ENCODE results near the gene CD151. TPM values are rescaled to one million over a fixed set of nuclear protein-coding genes. Genes with fewer than 3 reads are reported as not detected.

Gene CD151
- total RNA-seq, 1 experiment from 2014 or later: 115 TPM

GRCh38 chr11:836274-836673 is 3.5 kb downstream of the CD151 start:
- Mint-ChIP-seq H3K27ac (no peak overlapping the region), H3K27me3 (ENCODE audit: low read depth) (peaks cover 14% of the 10 kb centered on the region), H3K4me3 (no peak overlapping the region), H3K36me3 (peaks cover 13% of the 10 kb centered on the region), H3K9me3 (no peaks in the 10 kb centered on the region), H3K4me1 (peaks cover 33% of the 10 kb centered on the region)
- ATAC-seq: no peak
- CTCF ChIA-PET: no interaction called here
- TF ChIP-seq ZNF317 (CRISPR knock-in tag; IDR thresholded peaks at IDR 0.05; ENCODE audit: borderline replicate concordance, low read depth) (no peak), ETV6 (CRISPR knock-in tag; IDR thresholded peaks at IDR 0.05) (no peak), FOXP1 (CRISPR knock-in tag; IDR thresholded peaks at IDR 0.05; ENCODE audit: borderline replicate concordance) (no peak), IRF1 (CRISPR knock-in tag; IDR thresholded peaks at IDR 0.05) (no peak), NFATC4 (CRISPR knock-in tag; IDR thresholded peaks at IDR 0.05) (no peak), NR1H2 (CRISPR knock-in tag; IDR thresholded peaks at IDR 0.05) (no peak), RELA (CRISPR knock-in tag; IDR thresholded peaks at IDR 0.05; ENCODE audit: borderline replicate concordance) (no peak), NFYB (CRISPR knock-in tag; conservative IDR thresholded peaks at IDR 0.05; ENCODE audit: low read depth) (no peak), ZNF121 (CRISPR knock-in tag; IDR thresholded peaks at IDR 0.05) (no peak), ZNF232 (CRISPR knock-in tag; IDR thresholded peaks at IDR 0.05) (no peak), GABPB1 (CRISPR knock-in tag; IDR thresholded peaks at IDR 0.05) (no peak), JAZF1 (CRISPR knock-in tag; IDR thresholded peaks at IDR 0.05) (no peak), ESRRA (CRISPR knock-in tag; IDR thresholded peaks at IDR 0.05; ENCODE audit: borderline replicate concordance) (no peak), ZNF138 (CRISPR knock-in tag; conservative IDR thresholded peaks at IDR 0.05) (no peak), CREB1 (CRISPR knock-in tag; IDR thresholded peaks at IDR 0.05) (no peak)
- TF ChIP-seq, protein P1, sequence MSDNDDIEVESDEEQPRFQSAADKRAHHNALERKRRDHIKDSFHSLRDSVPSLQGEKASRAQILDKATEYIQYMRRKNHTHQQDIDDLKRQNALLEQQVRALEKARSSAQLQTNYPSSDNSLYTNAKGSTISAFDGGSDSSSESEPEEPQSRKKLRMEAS (CRISPR knock-in tag; IDR thresholded peaks at IDR 0.05): no peak
- TF ChIP-seq, protein P2, sequence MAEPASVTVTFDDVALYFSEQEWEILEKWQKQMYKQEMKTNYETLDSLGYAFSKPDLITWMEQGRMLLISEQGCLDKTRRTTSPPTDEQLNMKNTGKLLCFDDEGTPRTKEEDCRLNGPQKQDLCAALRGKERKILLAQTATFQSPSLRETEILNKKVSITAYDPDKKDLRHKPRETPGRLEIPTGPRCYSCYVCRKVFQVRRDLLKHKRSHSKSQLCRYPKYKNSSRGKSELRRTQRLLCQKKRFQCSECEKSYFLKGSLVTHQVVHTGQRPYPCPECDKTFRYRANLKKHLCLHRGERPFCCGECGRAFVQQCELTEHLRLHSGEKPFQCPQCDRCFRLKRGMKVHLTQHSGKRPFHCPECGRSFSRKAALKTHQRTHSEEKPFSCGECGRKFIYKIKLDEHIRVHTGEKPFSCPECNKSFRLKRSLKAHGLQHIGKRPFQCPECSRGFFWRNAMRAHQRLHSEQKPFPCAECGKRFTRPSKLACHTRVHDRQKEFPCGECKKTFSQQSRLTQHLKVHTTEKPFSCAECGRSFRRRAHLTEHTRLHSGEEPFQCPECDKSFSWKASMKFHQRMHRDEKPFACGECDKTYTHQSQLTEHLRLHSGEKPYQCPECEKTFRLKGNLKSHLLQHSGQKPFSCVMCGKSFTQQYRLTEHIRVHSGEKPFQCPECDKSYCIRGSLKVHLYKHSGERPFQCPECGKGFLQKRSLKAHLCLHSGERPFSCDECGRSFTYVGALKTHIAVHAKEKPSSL (CRISPR knock-in tag; conservative IDR thresholded peaks at IDR 0.05): no peak
- TF ChIP-seq, protein P3, sequence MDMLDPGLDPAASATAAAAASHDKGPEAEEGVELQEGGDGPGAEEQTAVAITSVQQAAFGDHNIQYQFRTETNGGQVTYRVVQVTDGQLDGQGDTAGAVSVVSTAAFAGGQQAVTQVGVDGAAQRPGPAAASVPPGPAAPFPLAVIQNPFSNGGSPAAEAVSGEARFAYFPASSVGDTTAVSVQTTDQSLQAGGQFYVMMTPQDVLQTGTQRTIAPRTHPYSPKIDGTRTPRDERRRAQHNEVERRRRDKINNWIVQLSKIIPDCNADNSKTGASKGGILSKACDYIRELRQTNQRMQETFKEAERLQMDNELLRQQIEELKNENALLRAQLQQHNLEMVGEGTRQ (CRISPR knock-in tag; IDR thresholded peaks at IDR 0.05): no peak
- DNase-seq (ENCODE audit: low spot score): no peak
- POLR2A ChIA-PET: no interaction called here

DNA sequence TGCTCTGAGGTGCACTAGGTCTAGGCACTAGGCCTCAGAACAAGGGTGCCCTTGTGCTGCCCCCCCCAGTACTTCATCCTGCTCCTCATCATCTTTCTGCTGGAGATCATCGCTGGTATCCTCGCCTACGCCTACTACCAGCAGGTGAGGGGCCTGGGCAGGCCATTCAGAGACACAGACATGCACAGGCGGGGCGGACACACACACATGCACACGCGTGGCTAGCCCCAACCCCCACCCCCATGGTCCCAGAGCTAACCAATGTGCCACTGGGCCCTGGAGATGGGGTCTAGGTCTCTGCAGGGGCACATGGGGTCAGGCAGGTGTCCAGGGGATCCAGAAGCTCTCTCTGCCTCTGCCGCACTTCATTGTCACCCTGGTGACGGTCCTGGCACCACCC is 3.9 kb downstream of the CD151 start:
- Mint-ChIP-seq H3K36me3 (peaks cover 13% of the 10 kb centered on the region), H3K4me3 (no peak overlapping the region), H3K9me3 (no peaks in the 10 kb centered on the region), H3K4me1 (peaks cover 32% of the 10 kb centered on the region), H3K27ac (no peak overlapping the region), H3K27me3 (ENCODE audit: low read depth) (peaks cover 10% of the 10 kb centered on the region)
- ChIA-PET CTCF (interaction anchor here (1.7 kb wide), 1 partner anchor 12 kb away, joined by 4 read pairs; no protein-coding TSS in a partner anchor), POLR2A (interaction anchor here (0.7 to 1.0 kb wide), 2 partner anchors 16 to 32 kb away, joined by 3 to 6 read pairs; no protein-coding TSS in a partner anchor)
- no peak for ATAC-seq
- no peak for DNase-seq (ENCODE audit: low spot score)
- TF ChIP-seq, protein P2 (CRISPR knock-in tag; conservative IDR thresholded peaks at IDR 0.05): no peak
- TF ChIP-seq CREB1 (CRISPR knock-in tag; IDR thresholded peaks at IDR 0.05) (no peak), ZNF671 (CRISPR knock-in tag; IDR thresholded peaks at IDR 0.05) (no peak), PRDM15 (CRISPR knock-in tag; IDR thresholded peaks at IDR 0.05) (no peak), SMAD4 (CRISPR knock-in tag; IDR thresholded peaks at IDR 0.05) (no peak), ZBTB43 (CRISPR knock-in tag; IDR thresholded peaks at IDR 0.05) (no peak), ESRRA (CRISPR knock-in tag; IDR thresholded peaks at IDR 0.05; ENCODE audit: borderline replicate concordance) (no peak), NFATC4 (CRISPR knock-in tag; IDR thresholded peaks at IDR 0.05) (no peak), NFYB (CRISPR knock-in tag; conservative IDR thresholded peaks at IDR 0.05; ENCODE audit: low read depth) (no peak)
- TF ChIP-seq, protein P4, sequence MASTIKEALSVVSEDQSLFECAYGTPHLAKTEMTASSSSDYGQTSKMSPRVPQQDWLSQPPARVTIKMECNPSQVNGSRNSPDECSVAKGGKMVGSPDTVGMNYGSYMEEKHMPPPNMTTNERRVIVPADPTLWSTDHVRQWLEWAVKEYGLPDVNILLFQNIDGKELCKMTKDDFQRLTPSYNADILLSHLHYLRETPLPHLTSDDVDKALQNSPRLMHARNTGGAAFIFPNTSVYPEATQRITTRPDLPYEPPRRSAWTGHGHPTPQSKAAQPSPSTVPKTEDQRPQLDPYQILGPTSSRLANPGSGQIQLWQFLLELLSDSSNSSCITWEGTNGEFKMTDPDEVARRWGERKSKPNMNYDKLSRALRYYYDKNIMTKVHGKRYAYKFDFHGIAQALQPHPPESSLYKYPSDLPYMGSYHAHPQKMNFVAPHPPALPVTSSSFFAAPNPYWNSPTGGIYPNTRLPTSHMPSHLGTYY (CRISPR knock-in tag; IDR thresholded peaks at IDR 0.05): no peak

Measured in WTC11 (cell line).